ENCODE data around the gene FKBP2.

GRCh38 chr11:64289002-64289564 is 48.2 kb downstream of the FKBP2 start:
- TF ChIP-seq EZH2phosphoT487 (IDR thresholded peaks at IDR 0.05; ENCODE audit: insufficient read depth, low read depth) = no peak
- no peak for TF ChIP-seq EZH2 (IDR thresholded peaks at IDR 0.05; ENCODE audit: insufficient read depth, poor library complexity, severe bottlenecking)
